Activated T-cell treated with anti-CD3 and anti-CD28 coated beads, Interleukin-2, amount 50 U/mL, for 48 hours (primary cell): Measurements from ENCODE around the gene ZNF749.

Experiments used
- DNase-seq, 2 experiments: peaks; one replicate each; pipeline ENCODE4 v3.0.0-alpha.2; 2020

The ZNF749 gene

GRCh38 chr19:57435062-57435978, at the start of gene ZNF749:
ZNF749 (plus strand) TSS chr19:57435325; CDS start chr19:57435579, 254 bp downstream.
- DNase-seq = peak; percentile 95

GRCh38 chr19:57389194-57389729, 45.9 kb upstream of the ZNF749 start:
- no peak for DNase-seq

- DNase-seq = peak; percentile 97 to 98
These were observed 45.2 kb upstream of the ZNF749 start, which contains the start of gene ZNF548 for GRCh38 chr19:57389730-57390598. ZNF548 (plus strand) TSS chr19:57389854; CDS start chr19:57390100, 246 bp downstream.

DNA sequence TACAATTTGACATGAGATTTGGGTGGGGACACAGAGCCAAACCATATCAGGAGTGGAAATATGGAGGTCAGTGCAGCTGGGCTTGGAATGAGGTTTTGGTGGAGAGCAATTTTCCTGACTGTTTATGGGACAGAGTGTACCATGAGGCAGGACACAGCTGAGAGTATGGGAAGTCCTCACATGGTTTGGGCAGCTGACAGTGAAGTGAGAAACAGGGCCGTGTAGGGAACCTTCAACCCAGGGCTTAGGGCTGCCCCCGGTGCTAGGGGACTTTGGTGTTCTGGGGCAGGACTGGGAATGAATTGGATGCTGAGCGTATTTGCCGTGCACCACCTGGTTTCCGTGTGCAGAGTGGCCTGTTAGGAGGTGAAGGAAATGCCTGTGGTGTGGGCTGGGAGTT, 39.4 kb upstream of the ZNF749 start:
- no peak for DNase-seq

GRCh38 chr19:57398868-57399267, 36.3 kb upstream of the ZNF749 start:
- DNase-seq = no peak

DNA sequence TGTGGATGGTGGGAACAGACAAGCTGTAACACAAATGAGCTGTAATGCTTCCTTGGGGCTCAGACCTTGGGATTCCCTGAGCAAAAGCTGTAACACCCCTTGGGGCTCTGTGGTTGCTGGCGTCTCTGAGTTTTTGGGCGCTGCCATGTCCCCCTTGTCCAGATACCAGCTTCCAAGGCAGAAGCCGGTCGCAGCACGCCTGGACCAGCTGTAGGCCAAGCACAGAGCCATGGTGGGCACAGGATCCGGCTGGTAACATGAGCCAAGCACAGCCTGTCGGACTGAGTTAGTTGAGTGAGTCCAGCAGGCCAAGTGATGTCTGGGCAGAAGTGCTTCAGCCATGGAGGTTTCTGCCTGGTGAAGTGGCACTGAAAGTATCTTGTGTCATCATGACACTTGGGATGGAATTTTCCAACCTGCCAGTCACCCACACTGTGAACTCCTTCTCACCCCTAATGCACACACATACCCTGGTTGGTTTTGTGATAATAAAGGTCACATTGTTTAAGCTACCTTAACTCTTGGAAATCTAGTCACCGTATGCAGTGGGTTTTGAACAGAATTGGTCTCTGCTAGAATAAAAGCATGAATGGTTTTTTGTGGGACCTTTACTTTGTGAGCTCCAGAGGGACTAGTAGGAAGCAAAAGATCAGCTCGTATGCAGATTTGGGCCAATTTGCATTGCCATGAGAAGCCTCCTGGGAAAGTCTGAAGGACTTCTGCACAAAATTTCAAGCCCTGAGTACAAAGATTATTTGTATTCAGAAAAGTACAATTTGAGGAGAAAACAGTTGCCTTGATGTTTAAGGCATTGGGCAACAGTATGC, 31.2 kb upstream of the ZNF749 start:
- DNase-seq = no peak

DNA sequence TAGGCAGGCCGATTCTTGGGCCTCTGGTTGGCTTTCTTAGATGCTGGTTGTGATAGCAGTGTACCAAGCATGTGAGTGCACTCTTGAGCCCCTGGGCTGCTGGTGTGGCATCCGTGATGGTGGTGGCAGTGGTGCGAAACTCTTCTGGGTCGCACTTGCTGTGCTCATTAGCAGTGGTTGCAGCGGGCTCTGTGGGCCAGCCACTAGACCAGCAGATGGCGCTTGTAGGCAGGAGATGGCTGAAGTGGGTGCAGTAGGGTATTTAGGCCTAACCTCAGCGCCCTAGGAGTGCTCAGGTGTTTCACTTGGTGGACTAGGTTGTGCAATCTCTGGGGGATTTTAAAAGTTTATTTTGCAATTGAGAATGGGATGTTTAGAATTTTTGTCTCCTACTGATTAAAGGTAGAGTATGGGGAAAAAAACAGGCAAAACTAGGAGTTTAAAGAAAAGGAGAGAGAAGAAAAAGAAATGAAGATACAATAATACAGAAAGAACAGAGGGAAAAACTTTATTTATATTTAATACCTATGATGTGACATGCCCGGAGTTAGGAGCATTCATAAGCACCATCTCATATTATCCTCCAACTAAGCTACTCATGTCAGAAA, 28.5 kb upstream of the ZNF749 start:
- DNase-seq = peak; percentile 78 to 81

- DNase-seq = peak; percentile 87 to 91
These were observed 24.1 kb upstream of the ZNF749 start, which contains the start of gene ZNF17 for GRCh38 chr19:57410877-57411671. ZNF17 (plus strand) TSS chr19:57411161; CDS start chr19:57413616, 2,455 bp downstream.

GRCh38 chr19:57419439-57419838, 15.7 kb upstream of the ZNF749 start:
- no peak for DNase-seq

GRCh38 chr19:57421037-57421436, 14.1 kb upstream of the ZNF749 start:
- DNase-seq = no peak

DNA sequence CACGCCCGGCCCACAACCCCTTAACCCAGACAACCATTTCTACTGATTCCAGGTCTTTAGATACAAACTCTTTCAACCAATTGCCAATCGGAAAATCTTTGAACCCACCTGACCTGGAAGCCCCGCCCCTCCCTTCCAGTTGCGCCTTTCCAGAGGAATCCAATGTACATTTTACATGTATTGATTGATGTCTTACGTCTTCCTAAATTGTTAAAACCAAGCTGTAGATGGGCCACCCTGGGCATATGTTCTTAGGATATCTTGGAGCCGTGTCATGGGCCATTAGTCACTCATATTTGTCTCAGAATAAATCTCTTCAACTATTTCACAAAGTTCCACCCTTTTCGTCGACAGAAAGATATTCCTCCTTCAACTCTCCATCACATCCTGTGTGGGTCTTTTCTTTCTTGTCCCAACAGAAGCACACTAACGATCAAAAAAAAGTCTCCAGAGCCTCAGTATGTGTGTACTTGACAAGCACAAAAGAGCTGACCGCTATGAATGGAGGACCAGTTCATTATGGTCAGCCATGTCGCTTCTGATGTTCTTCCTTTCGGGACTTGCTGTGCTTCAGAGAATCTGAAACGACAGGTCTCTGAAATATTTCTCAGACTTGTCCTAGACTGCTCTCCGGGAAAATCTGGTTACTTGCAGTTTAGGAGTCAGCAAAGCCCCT, 601 bp upstream of the ZNF749 start:
- no peak for DNase-seq

DNA sequence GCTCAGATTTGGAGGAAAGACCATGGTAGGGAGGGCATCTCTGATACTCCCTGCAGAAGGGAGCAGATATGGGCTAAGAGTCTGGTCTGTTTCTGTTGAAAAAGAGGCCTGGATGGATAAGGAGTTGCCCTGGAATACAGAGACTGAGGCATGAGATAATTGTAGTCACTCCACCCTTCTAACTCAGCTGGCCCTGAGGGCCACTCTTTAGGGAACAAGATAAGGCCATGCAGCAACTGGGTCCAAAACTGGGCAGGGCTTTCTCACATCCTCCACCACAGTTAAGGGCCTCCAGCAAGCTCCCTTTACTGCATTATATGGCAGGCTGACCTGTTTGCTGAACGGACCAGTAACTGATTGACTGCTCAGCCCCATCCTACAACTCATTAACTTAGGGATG, 1.3 kb downstream of the ZNF749 start:
- no peak for DNase-seq

DNA sequence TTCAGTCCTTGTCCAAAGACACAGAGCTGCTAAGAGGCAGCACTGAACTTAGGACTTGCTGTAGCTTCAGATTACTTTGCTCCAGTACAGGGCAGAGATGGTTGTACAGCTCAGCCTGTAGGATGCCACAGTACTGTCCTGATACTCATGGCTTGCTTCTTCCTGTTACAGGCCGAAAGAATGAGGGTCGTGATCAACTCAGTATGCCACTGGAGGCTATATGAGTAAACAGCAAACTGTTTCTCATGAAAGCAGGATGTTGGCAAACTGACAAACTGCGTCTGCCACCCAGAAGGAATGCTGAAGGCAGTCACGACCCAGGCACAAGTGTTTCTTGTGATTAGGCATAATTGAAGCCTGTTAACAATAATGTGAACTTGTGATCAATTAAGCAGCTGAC, 2.8 kb downstream of the ZNF749 start:
- no peak for DNase-seq

DNA sequence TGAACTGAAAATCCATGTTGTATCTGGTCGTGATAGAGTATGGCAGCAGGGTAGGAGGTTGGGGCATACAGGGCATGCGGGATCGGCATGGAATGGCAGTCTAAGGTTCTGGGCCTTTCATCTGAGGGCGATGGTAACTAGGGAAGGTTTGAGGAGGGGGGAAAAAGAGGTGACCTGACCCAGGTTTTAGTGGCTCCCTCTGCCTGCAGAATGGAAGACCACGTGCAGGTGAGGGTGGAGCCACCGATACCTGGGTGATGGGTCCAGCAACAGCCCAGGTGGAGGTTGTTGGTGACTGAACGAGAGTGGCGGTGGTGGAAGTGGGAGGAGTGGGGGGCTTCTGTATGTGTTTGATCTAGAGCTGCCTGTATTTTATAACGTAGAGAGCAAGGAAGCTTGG, 3.8 kb downstream of the ZNF749 start:
- DNase-seq = no peak

- no peak for DNase-seq
These were observed 7.0 kb downstream of the ZNF749 start for GRCh38 chr19:57441979-57442752.

- DNase-seq = no peak
These were observed 8.1 kb downstream of the ZNF749 start for GRCh38 chr19:57443121-57443696.

GRCh38 chr19:57452307-57452706, 17.2 kb downstream of the ZNF749 start:
- no peak for DNase-seq

DNA sequence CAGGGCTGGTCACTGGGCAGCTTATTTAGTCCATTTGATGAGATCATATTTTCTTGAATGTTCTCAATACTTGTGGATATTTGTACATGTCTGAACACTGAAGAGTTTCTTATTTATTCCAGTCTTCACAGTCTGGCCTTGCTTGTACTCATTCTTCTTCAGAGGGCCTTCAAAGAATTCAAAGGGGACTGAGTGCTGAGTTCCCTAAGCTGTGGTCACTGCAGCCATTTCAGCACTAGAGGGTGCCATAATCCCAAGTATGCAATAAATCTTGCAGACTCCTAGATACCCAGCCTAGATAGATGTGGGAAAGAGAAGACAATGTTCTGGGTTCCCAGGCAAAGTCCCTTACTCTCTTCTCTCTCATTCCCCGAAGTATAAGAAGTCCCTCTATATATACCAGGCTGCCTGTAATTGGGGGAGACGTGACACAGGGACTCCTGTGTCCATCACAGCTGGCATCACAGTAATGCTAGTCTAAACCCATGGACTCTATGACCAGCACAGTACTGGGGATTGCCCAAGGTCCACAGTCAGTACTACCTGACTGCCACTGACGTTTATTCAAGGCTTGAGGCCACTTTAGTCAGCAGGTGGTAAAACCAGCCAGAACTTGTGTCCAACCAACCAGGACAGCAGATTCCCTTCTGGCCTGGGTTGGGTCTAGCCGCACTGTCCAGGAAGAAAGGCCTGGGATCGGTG, 30.7 kb downstream of the ZNF749 start:
- DNase-seq = no peak
